GM10248 (cell line): ENCODE data around the gene CDC42EP5.

Experiments used
- CTCF ChIA-PET: fragments of 300-600 bp; sonication (Branson Sonifier 250); formaldehyde crosslinking; extraction: SDS; loops from one replicate; lab custom pipeline; 2021; ENCODE audit warnings: antibody characterized with exemption; lab: Yijun Ruan, JAX
- POLR2A ChIA-PET: fragments of 350-650 bp; sonication (Branson Sonifier 250); formaldehyde crosslinking; extraction: SDS; loops from one replicate; lab custom pipeline; 2020; ENCODE audit warnings: antibody characterized with exemption; lab: Yijun Ruan, JAX
- DNase-seq: peaks from one replicate; pipeline ENCODE4 v3.0.0; 2012; ENCODE audit errors: extremely low spot score
- TF ChIP-seq, protein P1 (sequence below): IDR thresholded peaks from 2 replicates; pipeline ENCODE4 v1.5.1; 2012; ENCODE audit warnings: mild to moderate bottlenecking, low read depth; ENCODE audit errors: extremely low read depth, missing control alignments, control extremely low read depth

The CDC42EP5 gene

DNA sequence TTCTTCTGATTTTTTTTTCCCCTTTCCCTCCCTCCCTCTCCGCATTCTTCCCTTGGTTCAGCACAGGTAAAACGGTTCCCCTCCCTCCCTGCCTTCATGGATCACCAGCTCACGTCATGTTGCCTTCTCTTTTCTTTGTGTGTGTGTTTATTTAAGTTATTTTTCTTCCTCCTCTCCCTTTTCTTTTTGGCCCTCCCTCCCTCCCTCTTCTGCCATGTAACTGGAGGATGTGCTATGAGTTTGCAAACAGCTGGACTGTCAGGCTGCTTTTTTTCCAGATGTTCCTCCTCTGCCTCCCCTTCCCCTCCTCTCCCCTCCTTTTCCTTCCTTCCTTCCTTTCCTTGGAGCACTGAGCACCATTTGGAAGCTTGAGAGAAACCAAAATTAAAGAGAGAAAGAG, 11.5 kb downstream of the CDC42EP5 start:
- CTCF ChIA-PET, result interaction anchor here (2.6 kb wide), 1 partner anchor 11 kb away, joined by 11 read pairs; no protein-coding TSS in a partner anchor
- DNase-seq, result no peak
- TF ChIP-seq, protein P1, sequence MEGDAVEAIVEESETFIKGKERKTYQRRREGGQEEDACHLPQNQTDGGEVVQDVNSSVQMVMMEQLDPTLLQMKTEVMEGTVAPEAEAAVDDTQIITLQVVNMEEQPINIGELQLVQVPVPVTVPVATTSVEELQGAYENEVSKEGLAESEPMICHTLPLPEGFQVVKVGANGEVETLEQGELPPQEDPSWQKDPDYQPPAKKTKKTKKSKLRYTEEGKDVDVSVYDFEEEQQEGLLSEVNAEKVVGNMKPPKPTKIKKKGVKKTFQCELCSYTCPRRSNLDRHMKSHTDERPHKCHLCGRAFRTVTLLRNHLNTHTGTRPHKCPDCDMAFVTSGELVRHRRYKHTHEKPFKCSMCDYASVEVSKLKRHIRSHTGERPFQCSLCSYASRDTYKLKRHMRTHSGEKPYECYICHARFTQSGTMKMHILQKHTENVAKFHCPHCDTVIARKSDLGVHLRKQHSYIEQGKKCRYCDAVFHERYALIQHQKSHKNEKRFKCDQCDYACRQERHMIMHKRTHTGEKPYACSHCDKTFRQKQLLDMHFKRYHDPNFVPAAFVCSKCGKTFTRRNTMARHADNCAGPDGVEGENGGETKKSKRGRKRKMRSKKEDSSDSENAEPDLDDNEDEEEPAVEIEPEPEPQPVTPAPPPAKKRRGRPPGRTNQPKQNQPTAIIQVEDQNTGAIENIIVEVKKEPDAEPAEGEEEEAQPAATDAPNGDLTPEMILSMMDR, result no peak
- POLR2A ChIA-PET, result interaction anchor here (0.5 to 3.0 kb wide), 3 partner anchors 13 to 606 kb away, joined by 3 to 20 read pairs (median 4); partner anchors contain the start of gene LENG8

- TF ChIP-seq, protein P1, result no peak
- ChIA-PET POLR2A (interaction anchor here (0.7 to 3.0 kb wide), 2 partner anchors 12 to 607 kb away, joined by 4 to 20 read pairs; partner anchors contain the start of gene LENG8), CTCF (no interaction called here)
Observed at GRCh38 chr19:54461210-54461609, 11.9 kb downstream of the CDC42EP5 start.

GRCh38 chr19:54460230-54461005, 12.7 kb downstream of the CDC42EP5 start:
- no peak for DNase-seq
- TF ChIP-seq, protein P1, result no peak
- ChIA-PET POLR2A (interaction anchor here (1.1 kb wide), 1 partner anchor 12 kb away, joined by 5 read pairs; the partner anchor contains the start of gene LENG8), CTCF (interaction anchor here (1.0 kb wide), 1 partner anchor 12 kb away, joined by 3 read pairs; the partner anchor contains the start of gene LENG8)

More at GRCh38 chr19:54461210-54461609, 11.9 kb downstream of the CDC42EP5 start:
- no peak for DNase-seq

DNA sequence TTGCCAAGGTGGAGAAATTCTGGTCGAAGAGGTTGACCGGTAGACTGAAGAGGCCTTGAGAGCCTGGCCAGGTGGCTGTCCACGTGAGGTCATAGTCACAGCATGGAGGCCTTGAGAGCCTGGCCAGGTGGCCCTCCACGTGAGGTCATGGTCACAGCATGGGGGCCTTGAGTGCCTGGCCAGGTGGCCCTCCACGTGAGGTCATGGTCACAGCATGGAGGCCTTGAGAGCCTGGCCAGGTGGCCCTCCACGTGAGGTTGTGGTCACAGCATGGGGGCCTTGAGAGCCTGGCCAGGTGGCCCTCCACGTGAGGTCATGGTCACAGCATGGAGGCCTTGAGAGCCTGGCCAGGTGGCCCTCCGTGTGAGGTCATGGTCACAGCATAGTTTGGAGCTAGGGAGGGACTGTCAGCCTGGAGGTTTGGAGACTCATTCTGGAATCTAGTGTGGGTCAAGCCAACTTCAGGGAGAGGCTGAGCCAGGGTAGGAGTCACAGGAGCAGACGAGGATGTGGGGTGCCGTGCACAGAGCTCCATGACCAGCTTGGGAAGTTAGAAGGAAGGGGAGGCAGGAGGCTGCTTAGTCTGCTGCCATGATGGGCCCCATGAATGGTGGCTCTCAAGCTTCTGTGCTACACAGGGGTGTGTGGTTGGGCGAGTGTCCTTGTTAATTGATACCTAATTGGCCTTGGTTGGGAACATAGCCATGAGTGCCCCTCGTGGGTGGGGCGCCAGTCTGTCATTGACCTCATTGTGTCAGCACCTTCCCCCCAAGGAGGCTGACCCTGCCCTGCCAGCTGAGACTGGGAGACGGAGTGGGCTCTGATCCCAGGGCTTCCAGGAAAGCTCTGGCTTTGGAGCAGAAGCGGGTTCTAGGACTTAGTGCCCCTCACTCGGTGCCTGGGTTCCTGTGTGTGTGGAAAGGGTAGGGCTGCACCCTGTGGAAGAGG, 13.5 kb downstream of the CDC42EP5 start:
- TF ChIP-seq, protein P1, result no peak
- DNase-seq, result no peak
- ChIA-PET POLR2A (interaction anchor here (1.1 kb wide), 1 partner anchor 11 kb away, joined by 5 read pairs; the partner anchor contains the start of gene LENG8), CTCF (interaction anchor here (1.0 kb wide), 1 partner anchor 11 kb away, joined by 3 read pairs; the partner anchor contains the start of gene LENG8)

DNA sequence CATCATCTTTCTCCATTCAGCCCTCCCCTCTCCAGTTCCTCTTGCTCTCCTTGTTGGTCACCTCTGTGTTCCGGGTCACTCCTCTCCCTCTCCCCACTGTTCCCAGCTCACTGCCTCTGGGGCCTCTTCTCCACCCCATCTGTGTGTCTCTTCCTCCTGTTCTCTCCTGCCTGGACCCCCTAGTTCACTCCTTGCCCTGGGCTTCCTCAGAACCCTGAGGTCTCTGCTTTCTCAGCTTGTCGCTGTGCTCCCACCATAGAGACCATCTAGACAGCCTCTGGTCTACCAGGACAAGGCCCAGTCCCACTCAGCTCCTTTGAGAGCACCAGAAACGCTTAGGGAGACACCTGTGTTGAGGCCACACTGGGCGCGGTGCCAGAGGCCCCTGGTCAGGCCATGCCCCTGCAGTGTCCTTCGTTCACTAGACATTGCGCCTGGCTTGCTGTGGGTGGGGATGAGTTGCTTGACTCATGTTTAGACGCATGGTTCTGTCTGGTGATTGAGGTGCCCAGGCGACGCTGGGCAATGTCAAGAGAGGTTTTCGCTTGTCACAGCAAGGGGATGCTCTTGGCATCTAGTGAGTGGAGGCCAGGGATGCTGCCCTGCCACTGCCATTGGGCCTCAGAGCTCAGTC, 14.3 kb downstream of the CDC42EP5 start:
- CTCF ChIA-PET, result no interaction called here
- TF ChIP-seq, protein P1, result no peak
- DNase-seq, result no peak
- POLR2A ChIA-PET, result interaction anchor here (0.5 kb wide), 1 partner anchor 1654 kb away, joined by 4 read pairs; no protein-coding TSS in a partner anchor
